H9 (cell line): ENCODE measurements around the gene NPTN. TPM values are rescaled to one million over a fixed set of nuclear protein-coding genes. Genes with fewer than 3 reads are reported as not detected.

ENCODE experiments used
- DNase-seq: peaks from one replicate; pipeline ENCODE4 v3.0.0-alpha.2; 2017
- H2AFZ ChIP-seq: one replicate; pipeline ENCODE4 v1.6.1; 2013; ENCODE audit warnings: mild to moderate bottlenecking, low read length, control low read depth, moderate library complexity
- H2AK5ac ChIP-seq: 2 replicates; pipeline ENCODE4 v1.6.1; 2013; ENCODE audit warnings: low read length, control low read depth, mixed read lengths; ENCODE audit not compliant: insufficient read length
- H2BK120ac ChIP-seq: one replicate; pipeline ENCODE4 v1.6.1; 2013; ENCODE audit warnings: low read depth, mild to moderate bottlenecking, low read length, control low read depth, inconsistent platforms; ENCODE audit not compliant: poor library complexity, severe bottlenecking
- H2BK12ac ChIP-seq: 2 replicates; pipeline ENCODE4 v1.6.1; 2013; ENCODE audit warnings: low read length, control low read depth, mixed read lengths, low read depth; ENCODE audit not compliant: insufficient read length
- H2BK15ac ChIP-seq: 2 replicates; pipeline ENCODE4 v1.6.1; 2013; ENCODE audit warnings: low read depth, low read length, control low read depth
- H2BK20ac ChIP-seq: one replicate; pipeline ENCODE4 v1.6.1; 2013; ENCODE audit warnings: low read depth, mild to moderate bottlenecking, low read length, control low read depth, inconsistent platforms; ENCODE audit not compliant: poor library complexity, severe bottlenecking
- H2BK5ac ChIP-seq: 2 replicates; pipeline ENCODE4 v1.6.1; 2013; ENCODE audit warnings: low read length, control low read depth, mixed read lengths; ENCODE audit not compliant: insufficient read length
- H3K14ac ChIP-seq: 2 replicates; pipeline ENCODE4 v1.6.1; 2013; ENCODE audit warnings: low read length, control low read depth; ENCODE audit not compliant: insufficient read depth
- H3K18ac ChIP-seq: 2 replicates; pipeline ENCODE4 v1.6.1; 2013; ENCODE audit warnings: low read depth, mild to moderate bottlenecking, mixed read lengths, low read length, control low read depth; ENCODE audit not compliant: insufficient read length
- H3K23ac ChIP-seq: 2 replicates; pipeline ENCODE4 v1.6.1; 2013; ENCODE audit warnings: low read length, control low read depth, mixed read lengths, low read depth; ENCODE audit not compliant: insufficient read length
- H3K23me2 ChIP-seq: 2 replicates; pipeline ENCODE4 v1.6.1; 2013; ENCODE audit warnings: low read depth, mild to moderate bottlenecking, mixed read lengths, low read length, control low read depth; ENCODE audit not compliant: insufficient read length, poor library complexity, severe bottlenecking
- H3K27ac ChIP-seq: 2 replicates; pipeline ENCODE4 v1.5.1; 2013; ENCODE audit warnings: low read length, control low read depth, mixed read lengths, low read depth; ENCODE audit not compliant: insufficient read length
- H3K27me3 ChIP-seq: 2 replicates; pipeline ENCODE4 v1.6.1; 2013; ENCODE audit warnings: low read length, control low read depth, inconsistent platforms; ENCODE audit not compliant: insufficient read depth
- H3K4ac ChIP-seq: 2 replicates; pipeline ENCODE4 v1.6.1; 2013; ENCODE audit warnings: low read depth, mild to moderate bottlenecking, control low read depth, inconsistent platforms, low read length, moderate library complexity
- H3K4me1 ChIP-seq: 2 replicates; pipeline ENCODE4 v1.6.1; 2013; ENCODE audit warnings: low read length, control low read depth, inconsistent platforms; ENCODE audit not compliant: insufficient read depth
- H3K4me2 ChIP-seq: 2 replicates; pipeline ENCODE4 v1.6.1; 2013; ENCODE audit warnings: low read length, control low read depth, mixed read lengths; ENCODE audit not compliant: insufficient read length, insufficient read depth
- H3K56ac ChIP-seq: 2 replicates; pipeline ENCODE4 v1.6.1; 2013; ENCODE audit warnings: low read depth, mild to moderate bottlenecking, mixed read lengths, low read length, control low read depth; ENCODE audit not compliant: insufficient read length
- H3K79me1 ChIP-seq: 2 replicates; pipeline ENCODE4 v1.6.1; 2013; ENCODE audit warnings: low read depth, mild to moderate bottlenecking, moderate library complexity, low read length, control low read depth, inconsistent platforms; ENCODE audit not compliant: insufficient read depth, poor library complexity, severe bottlenecking
- H3K79me2 ChIP-seq: 2 replicates; pipeline ENCODE4 v1.6.1; 2013; ENCODE audit warnings: low read length, control low read depth, inconsistent platforms; ENCODE audit not compliant: insufficient read depth
- H3K9ac ChIP-seq: 2 replicates; pipeline ENCODE4 v1.6.1; 2013; ENCODE audit warnings: low read length, control low read depth, mixed read lengths; ENCODE audit not compliant: insufficient read length; ENCODE audit errors: extremely low read depth
- H3K9me3 ChIP-seq: one replicate; pipeline ENCODE4 v1.6.1; 2013; ENCODE audit warnings: low read depth, low read length, inconsistent platforms; ENCODE audit not compliant: control insufficient read depth
- H3T11ph ChIP-seq: one replicate; pipeline ENCODE4 v1.6.1; 2013; ENCODE audit warnings: mild to moderate bottlenecking, low read length, control low read depth, inconsistent platforms
- H4K20me1 ChIP-seq: one replicate; pipeline ENCODE4 v1.6.1; 2013; ENCODE audit not compliant: control insufficient read depth, insufficient read length, insufficient read depth
- H4K5ac ChIP-seq: 2 replicates; pipeline ENCODE4 v1.6.1; 2013; ENCODE audit warnings: low read depth, mild to moderate bottlenecking, mixed read lengths, low read length, control low read depth; ENCODE audit not compliant: insufficient read length
- H4K8ac ChIP-seq: replicated peaks from 2 replicates; pipeline ENCODE4 v1.6.1; 2013; ENCODE audit warnings: low read length, control low read depth, mixed read lengths, low read depth; ENCODE audit not compliant: insufficient read length
- H4K91ac ChIP-seq: 2 replicates; pipeline ENCODE4 v1.6.1; 2013; ENCODE audit warnings: low read depth, mild to moderate bottlenecking, moderate library complexity, mixed read lengths, low read length, control low read depth; ENCODE audit not compliant: insufficient read length
- H3K27ac Mint-ChIP-seq, 3 experiments: 2 replicates in 2 of 3; 3 replicates in 1 of 3; pipeline ENCODE4 v1.8.0; 2020 to 2021; ENCODE audit warnings: mixed read lengths in 3 of 3, mild to moderate bottlenecking in 1 of 3, moderate library complexity in 1 of 3
- H3K27me3 Mint-ChIP-seq: 2 replicates; pipeline ENCODE4 v1.8.0; 2021; ENCODE audit warnings: low read depth, mild to moderate bottlenecking, moderate library complexity, mixed read lengths
- H3K36me3 Mint-ChIP-seq, 3 experiments: 2 replicates in 2 of 3; 3 replicates in 1 of 3; pipeline ENCODE4 v1.8.0; 2020 to 2021; ENCODE audit warnings: low read depth in 3 of 3, mixed read lengths in 3 of 3; ENCODE audit not compliant: insufficient read depth in 1 of 3
- H3K4me1 Mint-ChIP-seq, 2 experiments: 2 replicates each; pipeline ENCODE4 v1.8.0; 2020; ENCODE audit warnings: mixed read lengths in 2 of 2
- H3K4me3 Mint-ChIP-seq, 2 experiments: 2 replicates in 1 of 2; 3 replicates in 1 of 2; pipeline ENCODE4 v1.8.0; 2020 to 2021; ENCODE audit warnings: mild to moderate bottlenecking in 2 of 2, mixed read lengths in 2 of 2, moderate library complexity in 1 of 2
- H3K9me3 Mint-ChIP-seq, 2 experiments: 2 replicates in 1 of 2; 3 replicates in 1 of 2; pipeline ENCODE4 v1.8.0; 2020; ENCODE audit warnings: mild to moderate bottlenecking in 2 of 2, mixed read lengths in 2 of 2, moderate library complexity in 1 of 2
- WGBS: extraction: QIAGEN DNeasy Blood & Tissue Kit; methylation state at CpG from one replicate; pipeline ENCODE4 v1.1.7; 2013; ENCODE audit warnings: missing lambda C conversion rate, low lambda C conversion rate, mixed read lengths; ENCODE audit not compliant: insufficient read length; ENCODE audit errors: extremely low coverage; 5-methylcytosine and 5-hydroxymethylcytosine counted together
- total RNA-seq: library from RNA; stranded (reverse); gene quantifications from 2 replicates; pipeline ENCODE4 v1.2.1, GENCODE V29; 2021
- TF ChIP-seq, protein P1 (sequence below): fragments of 200-600 bp; sonication (generic); conservative IDR thresholded peaks from 3 replicates; pipeline ENCODE4 v1.8.0; 2021; ENCODE audit warnings: antibody characterized with exemption, mild to moderate bottlenecking

The NPTN gene
- total RNA-seq, 1 experiment from 2014 or later = 89.1 TPM

DNA sequence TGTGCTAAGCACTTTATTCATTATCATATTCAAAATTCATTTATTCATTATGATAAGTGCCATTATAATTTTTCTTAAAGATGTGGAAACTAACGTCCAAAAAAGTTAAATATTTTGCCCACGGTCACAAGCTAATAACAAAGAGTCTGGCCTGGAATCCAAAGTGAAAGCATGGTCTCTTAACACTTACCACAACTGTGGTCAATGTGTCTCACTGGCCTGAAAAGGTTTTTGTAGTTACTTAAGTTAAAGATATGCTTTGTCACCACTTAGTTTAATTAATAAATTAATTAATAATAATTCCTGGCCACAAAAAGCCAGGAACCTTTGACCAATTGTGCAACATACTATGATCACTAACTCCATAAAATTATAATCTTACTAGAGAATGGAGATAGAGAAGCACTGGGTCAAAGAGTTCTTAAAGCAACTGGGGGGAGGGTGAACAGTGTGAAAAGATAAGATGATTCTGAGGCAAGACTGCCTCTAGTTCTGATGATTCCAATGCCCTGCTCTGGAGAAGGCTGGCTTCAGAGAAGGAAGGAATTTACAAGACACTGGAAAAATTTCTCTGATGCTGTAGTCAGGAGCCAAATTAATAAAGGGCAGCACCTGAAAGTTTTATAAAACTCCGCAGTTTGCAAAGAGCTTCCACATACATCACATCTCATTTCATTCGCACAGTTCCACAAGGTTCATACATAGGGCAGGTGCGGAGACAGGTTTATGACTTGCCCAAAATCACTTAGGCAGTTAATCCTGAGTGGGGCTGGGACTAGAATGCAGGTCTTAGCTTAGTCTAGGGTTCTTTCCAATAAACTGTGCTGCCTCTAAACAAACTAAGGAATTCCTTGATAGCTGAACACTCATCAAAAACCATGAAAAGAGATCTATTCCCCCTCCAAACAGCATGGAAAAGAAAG is 32.5 kb downstream of the NPTN start:
- TF ChIP-seq, protein P1, sequence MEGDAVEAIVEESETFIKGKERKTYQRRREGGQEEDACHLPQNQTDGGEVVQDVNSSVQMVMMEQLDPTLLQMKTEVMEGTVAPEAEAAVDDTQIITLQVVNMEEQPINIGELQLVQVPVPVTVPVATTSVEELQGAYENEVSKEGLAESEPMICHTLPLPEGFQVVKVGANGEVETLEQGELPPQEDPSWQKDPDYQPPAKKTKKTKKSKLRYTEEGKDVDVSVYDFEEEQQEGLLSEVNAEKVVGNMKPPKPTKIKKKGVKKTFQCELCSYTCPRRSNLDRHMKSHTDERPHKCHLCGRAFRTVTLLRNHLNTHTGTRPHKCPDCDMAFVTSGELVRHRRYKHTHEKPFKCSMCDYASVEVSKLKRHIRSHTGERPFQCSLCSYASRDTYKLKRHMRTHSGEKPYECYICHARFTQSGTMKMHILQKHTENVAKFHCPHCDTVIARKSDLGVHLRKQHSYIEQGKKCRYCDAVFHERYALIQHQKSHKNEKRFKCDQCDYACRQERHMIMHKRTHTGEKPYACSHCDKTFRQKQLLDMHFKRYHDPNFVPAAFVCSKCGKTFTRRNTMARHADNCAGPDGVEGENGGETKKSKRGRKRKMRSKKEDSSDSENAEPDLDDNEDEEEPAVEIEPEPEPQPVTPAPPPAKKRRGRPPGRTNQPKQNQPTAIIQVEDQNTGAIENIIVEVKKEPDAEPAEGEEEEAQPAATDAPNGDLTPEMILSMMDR = no peak
- H3K4ac ChIP-seq = no peak overlapping the region
- H3K18ac ChIP-seq = no peak overlapping the region
- H2BK120ac ChIP-seq = no peak overlapping the region
- no peak for DNase-seq
- no peak overlapping the region for H3K4me3 Mint-ChIP-seq
- no peaks in the 10 kb centered on the region for H3K23me2 ChIP-seq
- no peak overlapping the region for H2AFZ ChIP-seq
- H2BK20ac ChIP-seq = no peak overlapping the region
- no peak overlapping the region for H4K91ac ChIP-seq
- peaks cover 0 to 3% (median under 1%) of the 10 kb centered on the region in 3 experiments; a peak in 2 of 7 replicates for H3K36me3 Mint-ChIP-seq
- H2BK5ac ChIP-seq = no peak overlapping the region
- peaks cover 21% of the 10 kb centered on the region; the same call in 1 of the 2 replicates for H3K4me1 ChIP-seq
- H3K23ac ChIP-seq = no peak overlapping the region
- no peak overlapping the region for H3K4me2 ChIP-seq
- H3K79me1 ChIP-seq = peaks cover 23% of the 10 kb centered on the region
- no peak overlapping the region for H3K56ac ChIP-seq
- no CpG with 5 or more reads among the region's 5 CpGs for WGBS
- no peak overlapping the region for H3K27ac ChIP-seq
- no peak overlapping the region for H2BK15ac ChIP-seq
- no peak overlapping the region for H3T11ph ChIP-seq
- H3K9ac ChIP-seq = no peak overlapping the region
- no peak overlapping the region; a peak in 1 of 7 replicates for H3K27ac Mint-ChIP-seq
- no peaks in the 10 kb centered on the region for H3K27me3 Mint-ChIP-seq
- no peak overlapping the region for H4K8ac ChIP-seq
- no peaks in the 10 kb centered on the region for H3K9me3 Mint-ChIP-seq
- H2AK5ac ChIP-seq = no peak overlapping the region
- no peaks in the 10 kb centered on the region for H4K20me1 ChIP-seq
- H3K27me3 ChIP-seq = no peaks in the 10 kb centered on the region
- H4K5ac ChIP-seq = no peak overlapping the region
- no peak overlapping the region for H2BK12ac ChIP-seq
- H3K79me2 ChIP-seq = peaks cover 17% of the 10 kb centered on the region; the same call in 1 of the 2 replicates
- peaks cover 37 to 46% of the 10 kb centered on the region in 2 experiments for H3K4me1 Mint-ChIP-seq
- H3K14ac ChIP-seq = no peak overlapping the region
- no peaks in the 10 kb centered on the region for H3K9me3 ChIP-seq
